MCF 10A (cell line): Measurements from ENCODE around the gene DCTN2. TPM values are rescaled to one million over a fixed set of nuclear protein-coding genes. Genes with fewer than 3 reads are reported as not detected.
"Not testable (repeated sequence)": the region's sequence is repeated elsewhere in the genome, so short reads cannot be mapped to it uniquely, and the experiment has no call there.

ENCODE experiments used
- BruUV-seq: library from RNA; stranded (reverse); fragments of 400-500 nt; replicated peaks from 2 replicates; lab custom pipeline; 2021; lab: Mats Ljungman, UMichigan
- CTCF ChIA-PET: fragments of 300-600 bp; sonication (Branson Sonifier 250); formaldehyde crosslinking; extraction: SDS; loops from one replicate; lab custom pipeline; 2021; ENCODE audit warnings: antibody characterized with exemption, inconsistent platforms; lab: Yijun Ruan, JAX
- POLR2A ChIA-PET: fragments of 300-600, 350-650 bp; sonication (Branson Sonifier 250); formaldehyde crosslinking; extraction: SDS; loops from one replicate; lab custom pipeline; 2020; ENCODE audit warnings: antibody characterized with exemption, inconsistent platforms; lab: Yijun Ruan, JAX
- DNase-seq: peaks from one replicate; pipeline ENCODE4 v3.0.0-alpha.2; 2018; ENCODE audit not compliant: unreplicated experiment
- H3K27ac Mint-ChIP-seq: one replicate; pipeline ENCODE4 v1.8.0; 2022; ENCODE audit warnings: mild to moderate bottlenecking, low read depth, mixed read lengths; ENCODE audit not compliant: unreplicated experiment
- H3K27me3 Mint-ChIP-seq: one replicate; pipeline ENCODE4 v1.8.0; 2022; ENCODE audit warnings: mixed read lengths; ENCODE audit not compliant: insufficient read depth, unreplicated experiment
- H3K36me3 Mint-ChIP-seq: one replicate; pipeline ENCODE4 v1.8.0; 2022; ENCODE audit warnings: mild to moderate bottlenecking, moderate library complexity, mixed read lengths; ENCODE audit not compliant: insufficient read depth, unreplicated experiment
- H3K4me1 Mint-ChIP-seq: one replicate; pipeline ENCODE4 v1.8.0; 2022; ENCODE audit warnings: mixed read lengths; ENCODE audit not compliant: insufficient read depth, unreplicated experiment
- H3K4me3 Mint-ChIP-seq: one replicate; pipeline ENCODE4 v1.8.0; 2022; ENCODE audit warnings: mild to moderate bottlenecking, moderate library complexity, mixed read lengths; ENCODE audit not compliant: unreplicated experiment
- H3K9me3 Mint-ChIP-seq: one replicate; pipeline ENCODE4 v1.8.0; 2022; ENCODE audit warnings: mixed read lengths; ENCODE audit not compliant: unreplicated experiment
- intact Hi-C: fragments of 100-400 bp; cut with micrococcal nuclease; formaldehyde crosslinking; loops from 2 replicates; pipeline ENCODE4 v1.14.1; 2022
- total RNA-seq: library from RNA; stranded (reverse); gene quantifications from 2 replicates; pipeline ENCODE4 v1.2.3, GENCODE V29; 2022
- TF ChIP-seq, protein P1 (sequence below): fragments of 200-600 bp; IDR thresholded peaks from one replicate; pipeline ENCODE4 v1.8.0; 2022; ENCODE audit warnings: antibody characterized with exemption, mild to moderate bottlenecking; ENCODE audit not compliant: unreplicated experiment

Gene DCTN2
- total RNA-seq, 1 experiment from 2014 or later = 149 TPM

DNA sequence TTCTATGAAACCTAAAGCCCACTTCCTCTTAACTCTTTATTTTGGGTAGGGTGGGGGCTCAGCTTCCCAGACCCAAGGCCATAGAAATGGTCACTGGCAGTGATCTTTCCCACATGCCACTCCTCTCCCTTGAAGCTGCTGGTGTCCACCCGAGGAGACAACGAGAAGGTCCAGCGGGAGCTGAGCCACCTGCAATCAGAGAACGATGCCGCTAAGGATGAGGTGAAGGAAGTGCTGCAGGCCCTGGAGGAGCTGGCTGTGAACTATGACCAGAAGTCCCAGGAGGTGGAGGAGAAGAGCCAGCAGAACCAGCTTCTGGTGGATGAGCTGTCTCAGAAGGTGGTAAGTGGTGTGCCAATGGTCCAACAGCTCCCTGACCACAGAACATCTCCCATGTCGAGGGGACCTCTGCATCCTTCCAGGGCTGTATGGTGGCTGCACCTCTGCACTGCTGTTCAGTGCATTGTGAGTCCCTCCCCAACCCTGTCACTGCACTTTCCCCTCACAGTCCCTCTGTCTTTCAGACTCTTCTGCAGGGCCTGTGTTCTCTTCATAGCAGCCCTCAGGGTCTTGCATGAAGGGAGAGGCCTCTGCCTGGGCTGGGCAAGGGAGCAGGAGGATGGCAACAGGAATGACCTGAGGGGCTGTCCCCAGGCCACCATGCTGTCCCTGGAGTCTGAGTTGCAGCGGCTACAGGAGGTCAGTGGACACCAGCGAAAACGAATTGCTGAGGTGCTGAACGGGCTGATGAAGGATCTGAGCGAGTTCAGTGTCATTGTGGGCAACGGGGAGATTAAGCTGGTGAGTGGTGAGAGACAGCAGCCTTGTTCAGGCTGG, 25.2 kb upstream of the DCTN2 start:
- ChIA-PET POLR2A (interaction anchor here (1.2 kb wide), 1 partner anchor 26 kb away, joined by 3 read pairs; no protein-coding TSS in a partner anchor), CTCF (interaction anchor here (1.0 to 6.7 kb wide), 2 partner anchors 11 to 62 kb away, joined by 3 to 55 read pairs; no protein-coding TSS in a partner anchor)
- Mint-ChIP-seq H3K27ac (no peak overlapping the region), H3K4me1 (no peaks in the 10 kb centered on the region), H3K27me3 (no peaks in the 10 kb centered on the region), H3K9me3 (no peaks in the 10 kb centered on the region), H3K4me3 (no peak overlapping the region), H3K36me3 (no peaks in the 10 kb centered on the region)
- intact Hi-C loops = no loop called here
- no TSS peak for BruUV-seq
- TF ChIP-seq, protein P1, sequence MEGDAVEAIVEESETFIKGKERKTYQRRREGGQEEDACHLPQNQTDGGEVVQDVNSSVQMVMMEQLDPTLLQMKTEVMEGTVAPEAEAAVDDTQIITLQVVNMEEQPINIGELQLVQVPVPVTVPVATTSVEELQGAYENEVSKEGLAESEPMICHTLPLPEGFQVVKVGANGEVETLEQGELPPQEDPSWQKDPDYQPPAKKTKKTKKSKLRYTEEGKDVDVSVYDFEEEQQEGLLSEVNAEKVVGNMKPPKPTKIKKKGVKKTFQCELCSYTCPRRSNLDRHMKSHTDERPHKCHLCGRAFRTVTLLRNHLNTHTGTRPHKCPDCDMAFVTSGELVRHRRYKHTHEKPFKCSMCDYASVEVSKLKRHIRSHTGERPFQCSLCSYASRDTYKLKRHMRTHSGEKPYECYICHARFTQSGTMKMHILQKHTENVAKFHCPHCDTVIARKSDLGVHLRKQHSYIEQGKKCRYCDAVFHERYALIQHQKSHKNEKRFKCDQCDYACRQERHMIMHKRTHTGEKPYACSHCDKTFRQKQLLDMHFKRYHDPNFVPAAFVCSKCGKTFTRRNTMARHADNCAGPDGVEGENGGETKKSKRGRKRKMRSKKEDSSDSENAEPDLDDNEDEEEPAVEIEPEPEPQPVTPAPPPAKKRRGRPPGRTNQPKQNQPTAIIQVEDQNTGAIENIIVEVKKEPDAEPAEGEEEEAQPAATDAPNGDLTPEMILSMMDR = no peak
- DNase-seq = no peak

DNA sequence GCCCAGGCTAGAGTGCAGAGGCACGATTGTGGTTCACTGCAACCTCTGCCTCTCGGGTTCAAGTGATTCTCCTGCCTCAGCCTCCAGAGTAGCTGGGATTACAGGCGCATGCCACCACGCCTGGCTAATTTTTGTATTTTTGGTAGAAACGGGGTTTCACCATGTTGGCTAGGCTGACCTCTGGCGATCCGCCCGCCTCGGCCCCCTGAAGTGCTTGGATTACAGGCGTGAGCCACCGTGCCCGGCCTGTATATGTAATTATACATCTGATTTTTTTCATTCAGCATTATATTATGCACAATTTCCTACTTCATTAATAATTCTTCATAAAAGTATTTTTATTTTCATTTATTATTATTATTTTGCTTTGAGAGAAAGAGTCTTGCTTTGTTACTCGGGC, 23.4 kb upstream of the DCTN2 start:
- H3K9me3 Mint-ChIP-seq, BruUV-seq, H3K27ac Mint-ChIP-seq, DNase-seq, intact Hi-C loops, POLR2A ChIA-PET, H3K4me1 Mint-ChIP-seq, H3K36me3 Mint-ChIP-seq, H3K27me3 Mint-ChIP-seq, H3K4me3 Mint-ChIP-seq: not testable (repeated sequence)
- CTCF ChIA-PET = interaction anchor here (0.8 to 6.7 kb wide), 2 partner anchors 13 to 330 kb away, joined by 5 to 55 read pairs; no protein-coding TSS in a partner anchor

DNA sequence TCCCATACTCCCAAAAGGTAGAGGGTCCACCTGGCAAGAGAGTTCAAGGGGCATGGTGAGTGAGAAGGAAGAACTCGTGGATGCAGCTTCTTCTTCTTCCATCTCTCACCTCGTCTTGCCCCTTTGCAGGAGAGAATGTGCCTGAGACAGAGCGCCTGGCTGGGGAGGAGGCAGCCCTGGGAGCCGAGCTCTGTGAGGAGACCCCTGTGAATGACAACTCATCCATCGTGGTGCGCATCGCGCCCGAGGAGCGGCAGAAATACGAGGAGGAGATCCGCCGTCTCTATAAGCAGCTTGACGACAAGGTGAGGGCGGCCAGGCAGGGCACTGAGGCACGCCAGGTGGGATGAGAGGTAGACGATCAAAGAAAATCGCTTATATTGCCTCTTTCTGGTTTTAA, 22.9 kb upstream of the DCTN2 start:
- Mint-ChIP-seq H3K27me3 (peaks cover 4% of the 10 kb centered on the region), H3K9me3 (no peaks in the 10 kb centered on the region), H3K27ac (no peak overlapping the region), H3K4me1 (no peaks in the 10 kb centered on the region), H3K4me3 (no peak overlapping the region), H3K36me3 (no peaks in the 10 kb centered on the region)
- DNase-seq = no peak
- ChIA-PET POLR2A (no interaction called here), CTCF (interaction anchor here (0.8 to 6.7 kb wide), 2 partner anchors 13 to 330 kb away, joined by 5 to 55 read pairs; no protein-coding TSS in a partner anchor)
- BruUV-seq = no TSS peak
- intact Hi-C loops = no loop called here
- TF ChIP-seq, protein P1 = no peak

GRCh38 chr12:57568838-57569237, 21.8 kb upstream of the DCTN2 start:
- Mint-ChIP-seq H3K27ac (no peak overlapping the region), H3K4me3 (no peak overlapping the region), H3K27me3 (peaks cover 15% of the 10 kb centered on the region), H3K9me3 (no peaks in the 10 kb centered on the region), H3K4me1 (no peaks in the 10 kb centered on the region), H3K36me3 (no peaks in the 10 kb centered on the region)
- DNase-seq = no peak
- no TSS peak for BruUV-seq
- ChIA-PET CTCF (interaction anchor here (0.6 to 1.3 kb wide), 3 partner anchors 13 to 1372 kb away, joined by 3 to 5 read pairs (median 3); no protein-coding TSS in a partner anchor), POLR2A (no interaction called here)
- intact Hi-C loops = no loop called here
- TF ChIP-seq, protein P1 = no peak
